Stomach (tissue), 4 donors: ENCODE results near the gene PALM.

Experiments
- EP300 ChIP-seq: sonication (generic); formaldehyde crosslinking; IDR thresholded peaks from one replicate; pipeline ENCODE4 v1.6.1; 2017; ENCODE audit warnings: antibody characterized with exemption
- POLR2A ChIP-seq, 4 donors: fragments of 450-650 bp; IDR thresholded peaks; one replicate each; pipeline ENCODE4 v1.6.1; 2016; ENCODE audit warnings: antibody characterized with exemption in 4 of 4, control low read depth in 2 of 4, mild to moderate bottlenecking in 1 of 4, moderate library complexity in 1 of 4
- POLR2AphosphoS5 ChIP-seq, 3 donors: sonication (generic); formaldehyde crosslinking; IDR thresholded peaks; one replicate each; pipeline ENCODE4 v1.6.1; 2016; ENCODE audit warnings: antibody characterized with exemption in 3 of 3
- TF ChIP-seq, protein P1 (sequence below), 7 experiments: fragments of 450-650 bp in 4 of 7; fragments of 200-600 bp in 3 of 7; sonication (generic) in 3 of 7; IDR thresholded peaks; one replicate each; pipeline ENCODE4 v1.5.1; 2016 to 2019; ENCODE audit warnings: antibody characterized with exemption in 7 of 7, control low read depth in 2 of 7, mild to moderate bottlenecking in 1 of 7

GRCh38 chr19:746208-746819 lies 37.6 kb downstream of the PALM start:
- TF ChIP-seq, protein P1, sequence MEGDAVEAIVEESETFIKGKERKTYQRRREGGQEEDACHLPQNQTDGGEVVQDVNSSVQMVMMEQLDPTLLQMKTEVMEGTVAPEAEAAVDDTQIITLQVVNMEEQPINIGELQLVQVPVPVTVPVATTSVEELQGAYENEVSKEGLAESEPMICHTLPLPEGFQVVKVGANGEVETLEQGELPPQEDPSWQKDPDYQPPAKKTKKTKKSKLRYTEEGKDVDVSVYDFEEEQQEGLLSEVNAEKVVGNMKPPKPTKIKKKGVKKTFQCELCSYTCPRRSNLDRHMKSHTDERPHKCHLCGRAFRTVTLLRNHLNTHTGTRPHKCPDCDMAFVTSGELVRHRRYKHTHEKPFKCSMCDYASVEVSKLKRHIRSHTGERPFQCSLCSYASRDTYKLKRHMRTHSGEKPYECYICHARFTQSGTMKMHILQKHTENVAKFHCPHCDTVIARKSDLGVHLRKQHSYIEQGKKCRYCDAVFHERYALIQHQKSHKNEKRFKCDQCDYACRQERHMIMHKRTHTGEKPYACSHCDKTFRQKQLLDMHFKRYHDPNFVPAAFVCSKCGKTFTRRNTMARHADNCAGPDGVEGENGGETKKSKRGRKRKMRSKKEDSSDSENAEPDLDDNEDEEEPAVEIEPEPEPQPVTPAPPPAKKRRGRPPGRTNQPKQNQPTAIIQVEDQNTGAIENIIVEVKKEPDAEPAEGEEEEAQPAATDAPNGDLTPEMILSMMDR (IDR thresholded peaks at IDR 0.05): no peak
- TF ChIP-seq POLR2AphosphoS5 (IDR thresholded peaks at IDR 0.05): no peak
- no peak for TF ChIP-seq POLR2A (IDR thresholded peaks at IDR 0.05)
- no peak for TF ChIP-seq EP300
